Upper lobe of right lung (tissue), 1 donor: ENCODE data around the gene UBE2D1. TPM values are rescaled to one million over a fixed set of nuclear protein-coding genes. Genes with fewer than 3 reads are reported as not detected.

ENCODE experiments used
- ATAC-seq: fragments of 200-7000 bp; cut with Tn5 transposase; one replicate; pipeline ENCODE4 v1.9.1; 2020; ENCODE audit warnings: mild to moderate bottlenecking, moderate library complexity
- DNase-seq: peaks from one replicate; pipeline ENCODE4 v3.0.0-alpha.2; 2020
- H3K27ac ChIP-seq: fragments of 200-600 bp; one replicate; pipeline ENCODE4 v1.8.0; 2022
- H3K27me3 ChIP-seq: fragments of 200-600 bp; one replicate; pipeline ENCODE4 v1.8.0; 2022; ENCODE audit warnings: mild to moderate bottlenecking
- H3K36me3 ChIP-seq: fragments of 200-600 bp; one replicate; pipeline ENCODE4 v1.8.0; 2022
- H3K4me1 ChIP-seq: fragments of 200-600 bp; one replicate; pipeline ENCODE4 v1.8.0; 2022
- H3K4me3 ChIP-seq: fragments of 200-600 bp; one replicate; pipeline ENCODE4 v1.8.0; 2022; ENCODE audit warnings: mild to moderate bottlenecking
- H3K9me3 ChIP-seq: fragments of 200-600 bp; one replicate; pipeline ENCODE4 v1.8.0; 2022
- intact Hi-C: fragments of 100-400 bp; cut with DNase I; formaldehyde crosslinking; loops from one replicate; pipeline ENCODE4 v1.11.0; 2022
- total RNA-seq: library from RNA; stranded (reverse); fragmentation: NEBNext Ultra II Directional; extraction: Animal tissue kit (Norgen Biotek cat#: 25700); gene quantifications from one replicate; pipeline ENCODE4 v1.2.1, GENCODE V29; 2021
- TF ChIP-seq, protein P1 (sequence below): fragments of 200-600 bp; IDR thresholded peaks from one replicate; pipeline ENCODE4 v1.8.0; 2022; ENCODE audit warnings: antibody characterized with exemption
- donor health status: DM: no; HTN: yes; CAD: no; lungs with severe emphysema.

The UBE2D1 gene
- total RNA-seq, 1 donor from 2014 or later = 18.2 TPM

- Histone ChIP-seq H3K9me3 (no peaks in the 10 kb centered on the region), H3K27me3 (no peaks in the 10 kb centered on the region), H3K36me3 (no peaks in the 10 kb centered on the region), H3K4me3 (no peak overlapping the region), H3K4me1 (no peaks in the 10 kb centered on the region), H3K27ac (no peak overlapping the region)
- intact Hi-C loops = no loop called here
- TF ChIP-seq, protein P1, sequence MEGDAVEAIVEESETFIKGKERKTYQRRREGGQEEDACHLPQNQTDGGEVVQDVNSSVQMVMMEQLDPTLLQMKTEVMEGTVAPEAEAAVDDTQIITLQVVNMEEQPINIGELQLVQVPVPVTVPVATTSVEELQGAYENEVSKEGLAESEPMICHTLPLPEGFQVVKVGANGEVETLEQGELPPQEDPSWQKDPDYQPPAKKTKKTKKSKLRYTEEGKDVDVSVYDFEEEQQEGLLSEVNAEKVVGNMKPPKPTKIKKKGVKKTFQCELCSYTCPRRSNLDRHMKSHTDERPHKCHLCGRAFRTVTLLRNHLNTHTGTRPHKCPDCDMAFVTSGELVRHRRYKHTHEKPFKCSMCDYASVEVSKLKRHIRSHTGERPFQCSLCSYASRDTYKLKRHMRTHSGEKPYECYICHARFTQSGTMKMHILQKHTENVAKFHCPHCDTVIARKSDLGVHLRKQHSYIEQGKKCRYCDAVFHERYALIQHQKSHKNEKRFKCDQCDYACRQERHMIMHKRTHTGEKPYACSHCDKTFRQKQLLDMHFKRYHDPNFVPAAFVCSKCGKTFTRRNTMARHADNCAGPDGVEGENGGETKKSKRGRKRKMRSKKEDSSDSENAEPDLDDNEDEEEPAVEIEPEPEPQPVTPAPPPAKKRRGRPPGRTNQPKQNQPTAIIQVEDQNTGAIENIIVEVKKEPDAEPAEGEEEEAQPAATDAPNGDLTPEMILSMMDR = no peak
- no peak for ATAC-seq
- no peak for DNase-seq
These were observed 7.8 kb upstream of the UBE2D1 start for GRCh38 chr10:58326967-58327381.

DNA sequence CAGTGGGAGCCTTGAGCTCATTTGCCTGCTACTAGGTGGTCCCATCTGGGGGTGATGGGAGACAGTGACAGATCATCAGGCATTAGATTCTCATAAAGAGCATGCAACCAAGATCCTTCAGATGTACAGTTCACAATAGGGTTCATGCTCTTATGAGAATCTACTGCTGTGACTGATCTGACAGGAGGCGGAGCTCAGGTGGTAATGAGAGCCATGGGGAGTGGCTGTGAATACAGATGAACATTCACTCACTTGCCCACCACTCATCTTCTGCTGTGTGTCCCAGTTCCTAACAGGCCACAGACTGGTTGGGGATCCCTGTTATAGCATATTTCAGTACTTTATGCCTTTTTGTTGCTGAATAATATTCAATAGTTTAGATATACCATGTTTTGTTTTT, 6.6 kb upstream of the UBE2D1 start:
- H3K4me1 ChIP-seq = no peaks in the 10 kb centered on the region
- DNase-seq (no peak), ATAC-seq (no peak)
- no peak overlapping the region for H3K27ac ChIP-seq
- H3K27me3 ChIP-seq = no peaks in the 10 kb centered on the region
- no peaks in the 10 kb centered on the region for H3K9me3 ChIP-seq
- H3K36me3 ChIP-seq = no peaks in the 10 kb centered on the region
- TF ChIP-seq, protein P1 = no peak
- intact Hi-C loops = no loop called here
- no peak overlapping the region for H3K4me3 ChIP-seq

DNA sequence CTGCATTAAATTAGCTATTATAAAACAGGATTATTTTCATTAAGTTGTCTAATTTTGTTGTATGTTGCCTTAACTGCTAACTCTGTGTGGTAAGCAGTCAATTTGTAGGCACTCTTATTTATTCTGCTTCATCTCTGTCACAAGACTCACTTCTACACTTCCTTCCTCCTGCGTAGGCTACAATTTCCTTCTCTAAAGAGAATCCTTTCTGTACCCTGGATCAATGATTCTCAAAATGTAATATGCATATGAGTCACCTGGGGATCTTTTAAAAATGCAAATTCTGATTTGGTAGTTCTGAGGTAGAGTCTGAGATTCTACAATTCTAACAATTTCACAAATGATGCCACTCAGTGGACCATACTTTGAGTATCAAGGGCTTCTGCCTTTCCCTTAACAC, 4.4 kb upstream of the UBE2D1 start:
- no peak overlapping the region for H3K4me3 ChIP-seq
- intact Hi-C loops = no loop called here
- H3K9me3 ChIP-seq = no peaks in the 10 kb centered on the region
- ATAC-seq (no peak), DNase-seq (no peak)
- H3K36me3 ChIP-seq = no peaks in the 10 kb centered on the region
- TF ChIP-seq, protein P1 = no peak
- H3K27me3 ChIP-seq = no peaks in the 10 kb centered on the region
- H3K4me1 ChIP-seq = no peaks in the 10 kb centered on the region
- no peak overlapping the region for H3K27ac ChIP-seq

DNA sequence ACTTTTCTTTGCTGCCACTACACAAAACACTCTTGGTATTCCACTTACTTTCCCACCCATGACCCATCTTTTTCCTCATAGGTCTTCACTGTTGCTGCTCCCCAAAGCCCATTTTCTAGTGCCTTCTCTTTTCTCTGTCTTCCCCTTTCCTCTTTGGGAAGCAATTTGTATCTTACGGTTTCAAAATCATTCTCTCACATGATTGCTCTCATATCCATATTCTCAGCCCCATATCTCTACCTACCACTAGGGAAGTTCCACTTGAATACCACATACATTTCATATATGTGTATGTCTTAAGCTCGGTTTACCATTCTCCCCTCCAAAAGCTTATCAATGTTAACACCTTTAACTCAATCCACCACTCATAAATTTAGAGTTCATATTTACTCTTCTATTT, 3.2 kb upstream of the UBE2D1 start:
- no peaks in the 10 kb centered on the region for H3K36me3 ChIP-seq
- H3K9me3 ChIP-seq = no peaks in the 10 kb centered on the region
- H3K4me3 ChIP-seq = no peak overlapping the region
- DNase-seq (no peak), ATAC-seq (no peak)
- H3K27ac ChIP-seq = no peak overlapping the region
- peaks cover 11% of the 10 kb centered on the region for H3K4me1 ChIP-seq
- TF ChIP-seq, protein P1 = no peak
- intact Hi-C loops = no loop called here
- H3K27me3 ChIP-seq = no peaks in the 10 kb centered on the region

GRCh38 chr10:58335306-58336005, 650 bp downstream of the UBE2D1 start:
- intact Hi-C loops = no loop called here
- Histone ChIP-seq H3K4me1 (peaks cover 12% of the 10 kb centered on the region), H3K27me3 (no peaks in the 10 kb centered on the region), H3K36me3 (no peaks in the 10 kb centered on the region), H3K27ac (peak overlapping the region; percentile 80), H3K9me3 (no peaks in the 10 kb centered on the region), H3K4me3 (peak overlapping the region; percentile 92)
- peak; percentile 64 for ATAC-seq
- DNase-seq = peak; percentile 77
- TF ChIP-seq, protein P1 = no peak

GRCh38 chr10:58336242-58336641, 1.4 kb downstream of the UBE2D1 start:
- Histone ChIP-seq H3K4me1 (peaks cover 12% of the 10 kb centered on the region), H3K9me3 (no peaks in the 10 kb centered on the region), H3K36me3 (no peaks in the 10 kb centered on the region), H3K27me3 (no peaks in the 10 kb centered on the region), H3K27ac (no peak overlapping the region), H3K4me3 (peak overlapping the region; percentile 92)
- intact Hi-C loops = no loop called here
- DNase-seq = no peak
- TF ChIP-seq, protein P1 = no peak
- no peak for ATAC-seq
